HFF-Myc (cell line): Measurements from ENCODE around the gene CENPP.
A peak's percentile ranks its signal among the peaks of the same experiment; 100 is the strongest.

Experiments used
- DNase-seq: peaks from one replicate; pipeline ENCODE4 v3.0.0-alpha.2; 2011; ENCODE audit warnings: low read depth; ENCODE audit errors: extremely low read depth
- H3K4me3 ChIP-seq: replicated peaks from 2 replicates; pipeline ENCODE4 v1.5.1; 2011; ENCODE audit warnings: low read depth, mild to moderate bottlenecking, control low read depth, low read length
- TF ChIP-seq, protein P1 (sequence below): IDR thresholded peaks from 2 replicates; pipeline ENCODE4 v1.5.1; 2012; ENCODE audit warnings: mild to moderate bottlenecking, low read depth, low read length, control low read depth; ENCODE audit errors: missing control alignments

CENPP gene

DNA sequence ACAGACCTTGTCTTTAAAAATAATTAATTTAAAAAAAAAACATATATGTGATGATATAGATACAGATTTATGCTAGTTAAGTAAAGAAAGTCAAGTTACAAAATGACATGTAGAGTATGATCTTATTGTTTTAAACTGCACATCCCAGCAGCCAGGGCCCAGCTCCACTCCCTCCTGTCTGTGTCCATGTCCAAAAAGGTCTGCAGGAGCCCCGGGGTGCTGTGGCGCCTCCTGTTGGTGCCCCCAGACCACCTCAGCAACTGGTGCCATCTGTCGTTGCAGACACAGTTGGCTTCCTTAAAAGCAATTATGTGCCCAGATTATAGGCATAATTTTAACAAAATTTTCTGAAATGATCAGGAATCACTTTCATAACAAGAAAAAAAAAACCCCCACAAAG, 310.9 kb downstream of the CENPP start:
- no peak for DNase-seq
- no peak overlapping the region for H3K4me3 ChIP-seq
- TF ChIP-seq, protein P1, sequence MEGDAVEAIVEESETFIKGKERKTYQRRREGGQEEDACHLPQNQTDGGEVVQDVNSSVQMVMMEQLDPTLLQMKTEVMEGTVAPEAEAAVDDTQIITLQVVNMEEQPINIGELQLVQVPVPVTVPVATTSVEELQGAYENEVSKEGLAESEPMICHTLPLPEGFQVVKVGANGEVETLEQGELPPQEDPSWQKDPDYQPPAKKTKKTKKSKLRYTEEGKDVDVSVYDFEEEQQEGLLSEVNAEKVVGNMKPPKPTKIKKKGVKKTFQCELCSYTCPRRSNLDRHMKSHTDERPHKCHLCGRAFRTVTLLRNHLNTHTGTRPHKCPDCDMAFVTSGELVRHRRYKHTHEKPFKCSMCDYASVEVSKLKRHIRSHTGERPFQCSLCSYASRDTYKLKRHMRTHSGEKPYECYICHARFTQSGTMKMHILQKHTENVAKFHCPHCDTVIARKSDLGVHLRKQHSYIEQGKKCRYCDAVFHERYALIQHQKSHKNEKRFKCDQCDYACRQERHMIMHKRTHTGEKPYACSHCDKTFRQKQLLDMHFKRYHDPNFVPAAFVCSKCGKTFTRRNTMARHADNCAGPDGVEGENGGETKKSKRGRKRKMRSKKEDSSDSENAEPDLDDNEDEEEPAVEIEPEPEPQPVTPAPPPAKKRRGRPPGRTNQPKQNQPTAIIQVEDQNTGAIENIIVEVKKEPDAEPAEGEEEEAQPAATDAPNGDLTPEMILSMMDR: peak; percentile 15

GRCh38 chr9:92637326-92637725, 311.6 kb downstream of the CENPP start:
- H3K4me3 ChIP-seq: no peak overlapping the region
- no peak for DNase-seq
- TF ChIP-seq, protein P1: no peak

GRCh38 chr9:92637886-92638620, 312.3 kb downstream of the CENPP start:
- no peak overlapping the region for H3K4me3 ChIP-seq
- TF ChIP-seq, protein P1: no peak
- no peak for DNase-seq

DNA sequence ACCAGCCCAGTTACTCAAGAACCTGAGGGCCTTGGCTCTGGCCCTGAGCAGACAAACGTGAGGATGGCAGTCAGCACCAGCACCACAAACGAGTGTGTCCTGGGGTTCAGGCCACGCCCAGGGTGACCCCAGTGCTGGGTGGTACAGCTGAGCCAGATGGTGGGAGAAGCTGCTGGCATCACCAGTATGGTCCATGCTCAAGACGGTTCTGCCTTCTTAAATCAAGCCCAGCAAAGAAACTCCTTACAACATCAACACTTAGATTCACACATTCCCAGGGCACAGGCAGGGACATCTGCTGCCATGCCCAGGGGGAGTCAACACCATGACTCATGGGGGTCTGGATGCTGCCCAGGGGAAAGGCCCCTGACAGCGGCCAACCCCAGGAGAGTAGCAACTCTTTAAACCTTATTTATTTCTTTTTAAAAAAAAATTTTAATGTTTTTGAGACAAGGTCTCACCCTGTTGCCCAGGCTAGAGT, 312.9 kb downstream of the CENPP start:
- no peak for DNase-seq
- no peak overlapping the region for H3K4me3 ChIP-seq
- TF ChIP-seq, protein P1: no peak

DNA sequence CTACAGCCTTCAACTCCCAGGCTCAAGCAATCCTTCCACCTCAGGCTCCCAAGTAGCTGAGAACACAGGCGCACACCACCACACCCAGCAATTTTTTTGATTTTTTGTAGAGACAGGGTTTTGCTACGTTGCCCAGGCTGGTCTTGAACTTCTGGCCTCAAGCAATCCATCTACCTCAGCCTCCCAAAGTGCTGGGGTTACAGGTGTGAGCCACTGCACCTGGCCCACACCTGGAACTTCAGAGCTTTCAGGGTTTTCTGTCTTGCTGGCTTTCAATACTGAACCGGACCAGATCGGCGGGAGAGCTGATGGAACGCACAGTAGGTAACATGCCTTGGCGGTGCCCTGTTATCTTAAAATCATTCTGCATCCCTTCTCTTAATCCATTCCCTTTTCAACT, 313.4 kb downstream of the CENPP start:
- no peak overlapping the region for H3K4me3 ChIP-seq
- TF ChIP-seq, protein P1: no peak
- DNase-seq: no peak

DNA sequence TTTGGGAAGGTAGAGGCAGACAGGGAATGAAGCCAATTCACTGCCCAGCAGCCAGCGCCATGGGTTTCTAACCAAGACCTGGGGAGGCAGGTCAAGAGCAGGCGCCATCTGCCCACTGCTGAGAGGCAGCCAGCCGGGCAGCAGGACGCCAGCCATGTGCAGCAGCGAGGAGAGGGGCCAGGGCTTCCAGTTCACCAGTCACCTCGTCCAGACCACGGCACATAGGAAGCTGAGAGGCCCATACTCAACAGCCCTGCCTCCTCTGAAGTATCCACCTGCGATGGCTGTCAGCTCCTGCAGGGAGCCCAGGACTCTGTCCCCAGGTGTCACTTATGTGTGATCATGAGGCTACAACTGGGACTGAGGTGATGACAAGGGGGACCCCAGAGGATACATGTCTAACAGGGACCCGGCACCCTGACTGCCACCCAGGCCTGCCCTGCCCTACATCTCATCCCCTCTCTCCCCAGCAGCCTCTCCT, 314.1 kb downstream of the CENPP start:
- TF ChIP-seq, protein P1: no peak
- no peak for DNase-seq
- no peak overlapping the region for H3K4me3 ChIP-seq
